ENCODE results near the gene CACNB4.

GRCh38 chr2:152088006-152088405 is 10.8 kb downstream of the CACNB4 start:
- TF ChIP-seq REST (IDR thresholded peaks at IDR 0.05; ENCODE audit: insufficient read depth in 1 of 2, low read depth in 2 of 2, low read length in 2 of 2): no peak
- TF ChIP-seq POLR2AphosphoS5 (IDR thresholded peaks at IDR 0.05; ENCODE audit: low read depth, low read length): no peak
- no peak for TF ChIP-seq SIN3A (IDR thresholded peaks at IDR 0.05; ENCODE audit: borderline replicate concordance, insufficient read depth, low read length)
- TF ChIP-seq FOXP2 (optimal IDR thresholded peaks at IDR 0.05; ENCODE audit: borderline replicate concordance, extremely low read depth, extremely low read length, insufficient read depth): no peak

Data from PFSK-1 (cell line).